Measurements from ENCODE around the gene ACOT7. TPM values are rescaled to one million over a fixed set of nuclear protein-coding genes. Genes with fewer than 3 reads are reported as not detected.

ACOT7 gene
- total and polyA plus RNA-seq, 2 of the 13 experiments (the other 11 are each of a cell fraction or from before 2014, with no cell fraction given): 33.0 to 55.8 TPM

DNA sequence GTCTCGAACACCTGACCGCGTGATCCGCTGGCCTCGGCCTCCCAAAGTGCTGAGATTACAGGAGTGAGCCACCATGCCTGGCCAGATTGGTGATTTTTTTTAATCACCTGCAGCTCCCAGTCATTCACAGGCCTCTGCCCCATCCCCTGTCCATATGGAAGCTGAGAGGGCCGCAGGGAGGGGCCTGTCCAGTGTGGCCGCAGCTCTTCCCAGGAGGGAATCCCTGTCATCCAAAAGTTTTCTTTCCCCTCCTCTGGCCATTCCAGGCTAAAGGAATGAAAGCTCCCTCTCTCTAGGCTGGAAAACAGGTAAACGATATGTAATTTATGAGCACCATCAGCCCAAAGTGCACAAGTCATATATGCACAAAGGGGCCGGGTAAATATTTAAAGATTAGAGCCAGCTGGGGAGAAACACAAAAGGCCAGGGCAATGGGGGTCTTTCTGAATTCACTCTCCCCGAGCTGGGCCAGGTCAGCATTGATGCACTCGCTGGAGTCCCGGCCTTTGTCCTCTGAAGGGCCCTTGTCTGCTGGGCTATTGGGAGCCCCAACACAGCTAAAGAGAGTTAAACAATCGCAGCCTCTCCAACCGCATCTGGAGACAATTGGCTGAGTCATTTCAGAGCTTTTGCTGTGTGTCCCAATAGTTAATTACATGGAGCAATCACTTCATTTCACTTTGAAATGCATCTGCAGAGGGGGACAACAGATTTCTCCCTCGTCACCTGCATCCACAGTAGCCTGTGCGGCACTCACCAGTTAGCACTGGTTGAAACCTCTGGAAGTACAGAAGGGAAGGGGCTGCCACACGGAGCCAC lies 153.4 kb downstream of the ACOT7 start (continued):
- TF ChIP-seq HNF4G (IDR thresholded peaks at IDR 0.05; ENCODE audit: borderline replicate concordance, low read depth, low read length): peak; percentile 68
- 0 out of 2 replicates have a peak, but pooled peaks have one; percentile 28 for TF ChIP-seq HNF4G (CRISPR knock-in tag; IDR thresholded peaks at IDR 0.05; ENCODE audit: borderline replicate concordance, low read depth)
- TF ChIP-seq, protein P1, sequence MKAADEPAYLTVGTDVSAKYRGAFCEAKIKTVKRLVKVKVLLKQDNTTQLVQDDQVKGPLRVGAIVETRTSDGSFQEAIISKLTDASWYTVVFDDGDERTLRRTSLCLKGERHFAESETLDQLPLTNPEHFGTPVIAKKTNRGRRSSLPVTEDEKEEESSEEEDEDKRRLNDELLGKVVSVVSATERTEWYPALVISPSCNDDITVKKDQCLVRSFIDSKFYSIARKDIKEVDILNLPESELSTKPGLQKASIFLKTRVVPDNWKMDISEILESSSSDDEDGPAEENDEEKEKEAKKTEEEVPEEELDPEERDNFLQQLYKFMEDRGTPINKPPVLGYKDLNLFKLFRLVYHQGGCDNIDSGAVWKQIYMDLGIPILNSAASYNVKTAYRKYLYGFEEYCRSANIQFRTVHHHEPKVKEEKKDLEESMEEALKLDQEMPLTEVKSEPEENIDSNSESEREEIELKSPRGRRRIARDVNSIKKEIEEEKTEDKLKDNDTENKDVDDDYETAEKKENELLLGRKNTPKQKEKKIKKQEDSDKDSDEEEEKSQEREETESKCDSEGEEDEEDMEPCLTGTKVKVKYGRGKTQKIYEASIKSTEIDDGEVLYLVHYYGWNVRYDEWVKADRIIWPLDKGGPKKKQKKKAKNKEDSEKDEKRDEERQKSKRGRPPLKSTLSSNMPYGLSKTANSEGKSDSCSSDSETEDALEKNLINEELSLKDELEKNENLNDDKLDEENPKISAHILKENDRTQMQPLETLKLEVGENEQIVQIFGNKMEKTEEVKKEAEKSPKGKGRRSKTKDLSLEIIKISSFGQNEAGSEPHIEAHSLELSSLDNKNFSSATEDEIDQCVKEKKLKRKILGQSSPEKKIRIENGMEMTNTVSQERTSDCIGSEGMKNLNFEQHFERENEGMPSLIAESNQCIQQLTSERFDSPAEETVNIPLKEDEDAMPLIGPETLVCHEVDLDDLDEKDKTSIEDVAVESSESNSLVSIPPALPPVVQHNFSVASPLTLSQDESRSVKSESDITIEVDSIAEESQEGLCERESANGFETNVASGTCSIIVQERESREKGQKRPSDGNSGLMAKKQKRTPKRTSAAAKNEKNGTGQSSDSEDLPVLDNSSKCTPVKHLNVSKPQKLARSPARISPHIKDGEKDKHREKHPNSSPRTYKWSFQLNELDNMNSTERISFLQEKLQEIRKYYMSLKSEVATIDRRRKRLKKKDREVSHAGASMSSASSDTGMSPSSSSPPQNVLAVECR (CRISPR knock-in tag; IDR thresholded peaks at IDR 0.05; ENCODE audit: borderline replicate concordance): peak; percentile 33; the same call in 1 of the 2 replicates
- no peak for TF ChIP-seq HNRNPLL (IDR thresholded peaks at IDR 0.05; ENCODE audit: low read depth, low read length, poor library complexity, severe bottlenecking)
- TF ChIP-seq ZBTB21 (CRISPR knock-in tag; IDR thresholded peaks at IDR 0.05): no peak
- TF ChIP-seq ZFX (CRISPR knock-in tag; IDR thresholded peaks at IDR 0.05; ENCODE audit: low read depth): peak; percentile 22; the same call in 1 of the 2 replicates
- TF ChIP-seq MEIS1 (CRISPR knock-in tag; IDR thresholded peaks at IDR 0.05; ENCODE audit: borderline replicate concordance): no peak
- no peak for TF ChIP-seq SRF (IDR thresholded peaks at IDR 0.05; ENCODE audit: low read depth, low read length)
- peak; percentile 57; the same call in 1 of the 2 replicates for TF ChIP-seq KDM6A (CRISPR knock-in tag; IDR thresholded peaks at IDR 0.05; ENCODE audit: low read depth)
- TF ChIP-seq NR2F2 (IDR thresholded peaks at IDR 0.05; ENCODE audit: borderline replicate concordance, low read depth): peak; percentile 77; the same call in 1 of the 2 replicates
- TF ChIP-seq NFE2L2 (IDR thresholded peaks at IDR 0.05; ENCODE audit: low read length): peak; percentile 47; the same call in 1 of the 2 replicates
- no peak for TF ChIP-seq FOXC1 (CRISPR knock-in tag; IDR thresholded peaks at IDR 0.05; ENCODE audit: borderline replicate concordance)
- no peak for TF ChIP-seq BORCS8-MEF2B (CRISPR knock-in tag; IDR thresholded peaks at IDR 0.05)
- TF ChIP-seq, protein P2, sequence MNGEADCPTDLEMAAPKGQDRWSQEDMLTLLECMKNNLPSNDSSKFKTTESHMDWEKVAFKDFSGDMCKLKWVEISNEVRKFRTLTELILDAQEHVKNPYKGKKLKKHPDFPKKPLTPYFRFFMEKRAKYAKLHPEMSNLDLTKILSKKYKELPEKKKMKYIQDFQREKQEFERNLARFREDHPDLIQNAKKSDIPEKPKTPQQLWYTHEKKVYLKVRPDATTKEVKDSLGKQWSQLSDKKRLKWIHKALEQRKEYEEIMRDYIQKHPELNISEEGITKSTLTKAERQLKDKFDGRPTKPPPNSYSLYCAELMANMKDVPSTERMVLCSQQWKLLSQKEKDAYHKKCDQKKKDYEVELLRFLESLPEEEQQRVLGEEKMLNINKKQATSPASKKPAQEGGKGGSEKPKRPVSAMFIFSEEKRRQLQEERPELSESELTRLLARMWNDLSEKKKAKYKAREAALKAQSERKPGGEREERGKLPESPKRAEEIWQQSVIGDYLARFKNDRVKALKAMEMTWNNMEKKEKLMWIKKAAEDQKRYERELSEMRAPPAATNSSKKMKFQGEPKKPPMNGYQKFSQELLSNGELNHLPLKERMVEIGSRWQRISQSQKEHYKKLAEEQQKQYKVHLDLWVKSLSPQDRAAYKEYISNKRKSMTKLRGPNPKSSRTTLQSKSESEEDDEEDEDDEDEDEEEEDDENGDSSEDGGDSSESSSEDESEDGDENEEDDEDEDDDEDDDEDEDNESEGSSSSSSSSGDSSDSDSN (CRISPR knock-in tag; IDR thresholded peaks at IDR 0.05): 0 out of 2 replicates have a peak, but pooled peaks have one; percentile 22
- peak; percentile 56; the same call in 1 of the 2 replicates for TF ChIP-seq SALL1 (CRISPR knock-in tag; IDR thresholded peaks at IDR 0.05)
- peak; percentile 50; the same call in 1 of the 2 replicates for TF ChIP-seq DPF2 (CRISPR knock-in tag; IDR thresholded peaks at IDR 0.05; ENCODE audit: borderline replicate concordance, low read depth)
- no peak for TF ChIP-seq CREB1 (IDR thresholded peaks at IDR 0.05)
- TF ChIP-seq CREB1 (CRISPR knock-in tag; IDR thresholded peaks at IDR 0.05): 0 out of 2 replicates have a peak, but pooled peaks have one; percentile 34
- peak; percentile 35; the same call in 1 of the 2 replicates for TF ChIP-seq TCF7 (IDR thresholded peaks at IDR 0.05; ENCODE audit: low read depth)
- peak; percentile 26; the same call in 1 of the 2 replicates for TF ChIP-seq CEBPG (CRISPR knock-in tag; IDR thresholded peaks at IDR 0.05)
- TF ChIP-seq, protein P3, sequence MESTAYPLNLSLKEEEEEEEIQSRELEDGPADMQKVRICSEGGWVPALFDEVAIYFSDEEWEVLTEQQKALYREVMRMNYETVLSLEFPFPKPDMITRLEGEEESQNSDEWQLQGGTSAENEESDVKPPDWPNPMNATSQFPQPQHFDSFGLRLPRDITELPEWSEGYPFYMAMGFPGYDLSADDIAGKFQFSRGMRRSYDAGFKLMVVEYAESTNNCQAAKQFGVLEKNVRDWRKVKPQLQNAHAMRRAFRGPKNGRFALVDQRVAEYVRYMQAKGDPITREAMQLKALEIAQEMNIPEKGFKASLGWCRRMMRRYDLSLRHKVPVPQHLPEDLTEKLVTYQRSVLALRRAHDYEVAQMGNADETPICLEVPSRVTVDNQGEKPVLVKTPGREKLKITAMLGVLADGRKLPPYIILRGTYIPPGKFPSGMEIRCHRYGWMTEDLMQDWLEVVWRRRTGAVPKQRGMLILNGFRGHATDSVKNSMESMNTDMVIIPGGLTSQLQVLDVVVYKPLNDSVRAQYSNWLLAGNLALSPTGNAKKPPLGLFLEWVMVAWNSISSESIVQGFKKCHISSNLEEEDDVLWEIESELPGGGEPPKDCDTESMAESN (CRISPR knock-in tag; conservative IDR thresholded peaks at IDR 0.05): 0 out of 2 replicates have a peak, but pooled peaks have one; percentile 22

Measured in HepG2 (cell line).